Peyer's patch (tissue), 4 donors: ENCODE measurements around the gene DDAH2.

Experiments used
- CTCF ChIP-seq, 6 experiments: fragments of 450-650 bp in 4 of 6; fragments of 200-600 bp in 2 of 6; sonication (generic) in 1 of 6; IDR thresholded peaks; one replicate each; pipeline ENCODE4 v1.5.1; 2017 to 2019; ENCODE audit warnings: antibody characterized with exemption in 6 of 6, mild to moderate bottlenecking in 3 of 6, moderate library complexity in 1 of 6
- POLR2A ChIP-seq, 2 donors: fragments of 450-650 bp; IDR thresholded peaks; one replicate each; pipeline ENCODE4 v1.5.1; 2017; ENCODE audit warnings: antibody characterized with exemption in 2 of 2, mild to moderate bottlenecking in 2 of 2, moderate library complexity in 2 of 2

- TF ChIP-seq CTCF (IDR thresholded peaks at IDR 0.05) (no peak), POLR2A (IDR thresholded peaks at IDR 0.05) (no peak)
Observed at GRCh38 chr6:31687860-31688693, 41.0 kb downstream of the DDAH2 start.
